NCI-H2196 (cell line): ENCODE data around the gene TNFRSF13B.
"Not testable (repeated sequence)": the region's sequence is repeated elsewhere in the genome, so short reads cannot be mapped to it uniquely, and the experiment has no call there.

Experiments
- DNase-seq: peaks from one replicate; lab custom pipeline; 2025; ENCODE audit not compliant: unreplicated experiment; lab: John Stamatoyannopoulos, UW

Gene TNFRSF13B

DNA sequence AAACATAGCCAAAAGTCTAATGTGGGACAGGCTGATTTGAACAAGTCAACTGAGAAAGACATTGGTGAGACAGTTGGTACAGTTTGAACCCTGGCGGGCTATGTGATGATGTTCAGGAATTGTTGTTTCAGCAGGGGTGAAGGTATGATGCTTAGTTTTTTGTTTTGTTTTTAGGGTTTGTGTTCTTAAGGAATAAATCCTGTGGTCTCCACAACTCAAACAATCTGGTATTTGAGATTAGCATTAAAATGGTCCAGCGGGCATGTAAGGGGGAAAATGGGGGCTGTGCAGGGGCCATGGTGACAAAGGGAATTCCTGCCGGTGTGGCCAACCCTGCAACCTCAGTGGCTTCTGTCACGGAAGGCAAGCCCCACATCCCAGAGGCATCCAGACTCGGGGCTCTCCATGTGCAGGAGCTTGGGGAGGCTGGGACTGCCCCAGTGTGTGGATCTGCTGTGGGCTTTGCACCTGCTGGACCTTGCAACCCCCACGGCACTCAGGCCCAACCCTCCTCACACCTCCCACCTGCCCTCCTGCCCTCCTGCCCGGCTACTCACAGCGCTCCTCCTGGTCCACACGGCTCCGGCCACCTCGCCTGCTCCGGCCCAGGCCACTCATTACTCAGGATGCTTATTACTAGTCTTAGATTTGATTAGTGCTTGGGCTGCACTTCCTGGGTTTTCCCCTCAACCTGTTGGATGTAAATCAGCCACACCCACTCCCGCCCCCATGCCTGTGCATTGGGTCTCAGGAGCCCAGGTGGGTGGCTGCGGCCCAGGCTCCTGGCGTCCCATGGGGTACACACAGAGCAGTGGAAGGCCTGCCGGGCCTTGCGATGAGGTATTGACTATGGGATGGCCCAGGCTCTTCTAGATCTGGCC is at the start of gene TNFRSF13B:
TSS of gene TNFRSF13B (minus strand) at position 661 of the 881 bp plus-strand sequence. CDS start at position 618, 43 bp downstream.
- no peak for DNase-seq

DNA sequence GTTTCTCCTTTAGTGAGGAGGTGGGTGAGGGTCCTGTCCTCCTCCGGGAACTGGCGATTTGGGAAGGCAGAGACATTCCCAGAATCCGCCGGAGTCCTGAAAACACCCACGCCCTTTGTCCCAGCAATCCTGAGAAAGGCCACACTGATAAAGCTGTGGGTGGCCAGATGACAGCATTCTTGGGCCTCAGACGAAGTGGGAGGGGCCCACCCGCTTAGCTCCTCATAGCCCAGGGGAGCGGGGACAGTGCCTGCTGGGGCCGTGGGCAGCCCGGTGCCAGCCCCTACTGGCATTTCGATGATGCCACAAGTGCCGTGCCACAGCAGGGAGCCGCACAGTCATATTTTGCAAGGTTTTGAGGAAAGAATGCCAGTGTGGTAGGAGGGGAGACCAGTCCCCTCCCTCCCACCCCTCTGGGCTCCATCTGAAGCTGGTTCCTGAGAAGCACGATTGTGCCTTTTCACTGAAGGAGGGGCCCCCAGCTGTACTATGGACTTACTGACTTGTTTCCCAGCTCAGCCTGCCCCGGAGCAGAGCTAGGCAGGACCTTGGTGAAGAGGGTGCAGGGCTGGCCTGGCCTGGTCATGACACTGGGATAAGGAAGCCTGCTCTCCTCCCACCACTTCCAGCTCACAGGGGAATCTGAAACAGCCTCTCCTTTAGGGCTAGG is 49.4 kb upstream of the TNFRSF13B start:
- DNase-seq: no peak

DNA sequence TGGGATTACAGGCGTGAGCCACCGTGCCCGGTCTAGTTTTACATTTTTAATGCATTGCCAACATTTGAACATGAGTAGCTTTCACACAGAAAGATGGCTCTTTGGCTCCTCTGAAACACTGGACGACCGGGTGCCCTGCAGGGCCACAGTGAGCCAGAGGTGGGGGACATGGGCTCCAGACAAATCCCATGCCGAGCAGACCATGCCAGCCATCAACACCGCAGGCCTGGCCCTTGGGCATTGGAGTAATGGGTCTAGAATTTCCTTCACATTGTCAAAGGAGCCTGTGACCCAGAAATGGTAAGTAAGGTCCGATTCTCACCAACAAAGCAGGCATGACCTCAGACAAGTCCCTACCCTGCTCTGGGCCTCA is 48.9 kb upstream of the TNFRSF13B start:
- DNase-seq: no peak

DNA sequence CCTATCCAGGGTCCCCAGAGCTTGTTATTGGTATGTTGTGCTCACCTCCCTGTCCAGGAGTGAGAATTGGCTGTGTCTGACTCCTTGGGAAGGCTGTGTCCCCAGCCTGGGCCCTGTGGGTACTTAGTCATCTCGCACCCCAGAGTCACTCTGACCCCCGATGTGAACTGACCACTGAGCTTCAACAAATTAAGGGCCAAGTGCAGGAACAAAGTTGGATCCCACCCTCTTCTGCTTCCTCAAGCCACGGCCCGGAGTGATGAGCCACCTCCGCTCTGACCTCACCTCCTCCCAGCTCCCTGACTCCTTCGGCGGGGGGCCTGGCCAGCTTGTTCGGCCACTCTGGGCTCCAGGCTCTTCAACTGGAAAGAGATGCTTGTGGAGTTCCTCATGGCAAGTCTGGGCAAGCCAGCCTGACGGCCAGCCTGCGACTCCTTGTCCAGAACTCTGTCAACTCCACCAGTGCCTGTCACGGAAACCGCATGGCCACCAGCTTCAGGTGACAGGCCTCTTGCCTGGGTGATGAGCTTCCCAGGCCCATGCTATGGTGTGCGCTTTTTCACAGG is 48.1 kb upstream of the TNFRSF13B start:
- DNase-seq: no peak

DNA sequence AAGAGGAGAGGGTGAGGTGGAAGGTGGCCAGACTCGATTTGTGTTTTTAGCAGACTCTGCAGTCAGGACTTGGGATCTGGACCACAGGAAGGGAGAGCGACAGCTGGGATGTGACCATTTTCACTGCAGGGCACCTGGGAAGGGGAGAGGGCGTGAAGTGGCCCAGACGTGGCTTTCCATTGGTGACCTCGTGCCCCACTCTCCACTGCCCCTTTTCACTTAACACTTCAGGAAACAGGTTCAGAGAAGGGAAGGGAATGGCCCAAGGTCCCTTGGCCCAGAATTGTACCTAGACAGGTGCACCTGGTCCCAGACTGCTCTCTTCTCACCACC is 47.5 kb upstream of the TNFRSF13B start:
- no peak for DNase-seq

DNA sequence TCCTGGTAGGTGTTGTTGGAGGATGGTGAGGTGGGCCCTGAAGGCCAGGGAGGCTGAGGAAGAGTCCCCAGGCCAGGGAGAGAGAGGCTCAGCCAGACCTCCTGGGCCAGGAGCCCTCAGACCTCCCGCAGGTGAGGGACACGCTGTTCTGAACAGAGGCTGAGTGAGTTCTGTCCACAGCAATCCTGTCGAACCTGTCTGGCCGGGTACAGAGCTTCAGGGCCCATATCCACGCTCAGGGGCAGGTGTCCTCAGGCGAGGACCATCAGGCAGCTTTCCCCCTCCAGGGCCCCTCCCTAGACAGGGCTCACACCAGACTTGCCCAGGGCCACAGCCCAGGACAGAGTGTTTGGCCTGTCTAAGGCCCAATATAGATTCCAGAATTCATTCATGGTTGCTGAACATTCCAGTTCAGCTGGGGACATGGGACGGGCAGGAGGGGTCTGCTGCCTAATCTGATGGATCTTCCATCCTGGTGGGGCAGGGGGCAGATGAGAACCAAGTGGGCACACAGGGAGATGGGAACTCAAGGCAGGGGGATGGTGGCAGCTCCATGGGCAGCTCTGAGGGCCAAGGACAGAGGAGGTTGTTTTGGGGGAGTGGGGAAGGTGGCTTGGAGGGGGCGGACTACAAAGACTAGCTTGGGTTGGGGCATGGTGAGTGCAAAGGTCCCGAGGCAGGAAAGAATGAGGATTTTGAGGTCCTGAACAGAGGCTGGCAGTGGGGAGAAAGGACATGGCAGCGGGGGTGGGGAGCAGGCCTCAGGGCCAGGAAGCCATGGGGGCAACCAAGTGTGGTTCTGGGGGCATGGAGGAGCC is 46.9 kb upstream of the TNFRSF13B start:
- DNase-seq: no peak

DNA sequence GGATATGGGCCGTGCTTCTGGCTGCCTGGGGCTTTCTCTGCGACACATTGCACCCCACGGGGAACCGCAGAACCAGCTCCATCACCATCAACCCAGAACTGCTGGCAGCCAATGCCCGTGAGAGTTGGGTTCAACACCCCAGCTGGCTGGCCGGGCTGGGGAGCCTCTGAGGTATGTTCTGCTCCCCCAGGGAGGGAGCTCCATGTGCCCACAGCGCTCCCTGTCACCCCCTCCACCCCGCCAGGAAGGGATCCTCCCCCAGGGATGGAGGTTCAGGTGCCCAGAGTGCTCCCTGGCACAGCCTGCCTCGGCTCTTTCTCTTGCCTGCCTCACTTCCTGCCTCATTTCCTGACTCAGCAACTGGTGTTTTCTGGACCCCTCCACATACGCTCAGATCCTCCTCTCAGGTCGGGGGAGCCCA is 46.1 kb upstream of the TNFRSF13B start:
- no peak for DNase-seq

DNA sequence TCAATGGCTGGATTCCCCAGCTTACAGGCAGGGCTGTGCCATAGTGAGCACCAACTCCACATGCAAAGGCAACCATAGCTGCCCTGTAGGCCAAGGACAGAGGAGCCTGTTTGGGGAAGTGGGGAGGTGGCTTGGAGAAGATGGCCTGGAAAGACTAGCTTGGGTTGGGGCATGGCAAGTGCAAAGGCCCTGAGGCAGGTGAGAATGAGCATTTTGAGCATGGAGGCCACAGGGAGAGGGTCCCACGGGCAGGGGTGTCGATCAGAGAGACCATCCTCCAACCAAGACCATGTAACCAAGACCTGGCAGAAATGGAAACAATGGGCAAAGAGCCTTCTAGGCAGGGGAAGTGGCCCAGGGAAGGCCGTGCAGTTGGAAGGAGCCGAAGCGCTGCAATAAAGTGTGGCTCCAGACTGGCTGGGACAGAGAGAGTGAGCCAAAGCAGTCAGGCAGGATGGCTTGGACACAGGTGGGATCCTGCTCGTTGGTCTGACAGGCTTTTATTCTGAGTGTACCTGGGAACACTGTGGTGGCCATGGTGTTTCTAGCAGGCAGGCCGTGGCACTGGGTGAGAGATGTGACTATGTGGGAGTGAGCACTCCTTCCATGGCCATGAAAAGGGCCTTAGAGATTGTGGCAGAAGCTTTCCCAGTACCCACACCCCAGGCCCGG is 45.6 kb upstream of the TNFRSF13B start:
- DNase-seq: no peak

DNA sequence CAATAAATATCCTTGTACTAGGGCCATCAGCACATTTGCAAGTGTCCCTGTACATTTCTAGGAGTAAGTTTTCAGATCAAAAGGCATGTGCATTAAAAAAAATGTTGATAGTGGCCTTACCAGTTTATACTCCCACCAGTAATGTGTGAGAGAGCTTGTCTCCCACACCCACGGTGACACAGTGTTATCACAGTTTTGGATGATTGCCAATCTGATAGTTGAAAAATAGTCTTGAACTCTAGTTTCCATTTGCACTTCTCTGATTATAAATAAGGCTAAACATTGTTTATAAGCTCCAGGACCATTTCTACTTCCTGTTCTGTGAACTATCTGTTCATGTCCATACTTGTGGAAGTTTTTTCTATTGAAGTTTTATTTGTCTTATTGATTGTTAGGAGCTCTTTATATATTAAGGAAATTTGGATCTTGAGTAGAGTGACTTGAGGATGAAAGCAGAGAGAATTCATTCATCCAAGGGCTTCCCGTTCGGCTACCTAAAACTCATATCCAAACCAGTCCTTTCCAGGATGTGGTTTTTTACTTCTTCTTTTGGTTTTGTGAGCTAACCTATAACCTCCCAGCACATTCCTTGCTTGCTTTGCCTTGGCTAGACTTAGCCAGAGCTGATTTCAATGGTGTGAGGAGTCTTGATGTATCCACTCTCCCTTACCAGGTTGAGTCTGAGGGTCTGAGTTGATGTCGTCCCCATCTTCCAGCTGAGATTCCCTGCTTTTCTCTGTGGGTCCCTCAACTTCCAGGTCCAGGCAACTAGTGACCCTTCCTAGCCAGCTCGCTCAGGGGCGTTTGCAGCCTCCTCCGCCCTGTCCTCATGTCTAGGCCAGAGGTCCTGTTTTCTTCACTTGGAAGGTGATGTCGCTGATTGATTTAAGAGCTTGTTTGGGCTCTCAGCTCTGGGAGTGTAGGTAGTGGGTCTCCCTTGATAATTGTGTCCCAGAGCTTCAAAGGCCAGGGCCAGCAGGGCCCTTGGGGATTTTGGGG is 44.6 kb upstream of the TNFRSF13B start:
- DNase-seq: not testable (repeated sequence)

DNA sequence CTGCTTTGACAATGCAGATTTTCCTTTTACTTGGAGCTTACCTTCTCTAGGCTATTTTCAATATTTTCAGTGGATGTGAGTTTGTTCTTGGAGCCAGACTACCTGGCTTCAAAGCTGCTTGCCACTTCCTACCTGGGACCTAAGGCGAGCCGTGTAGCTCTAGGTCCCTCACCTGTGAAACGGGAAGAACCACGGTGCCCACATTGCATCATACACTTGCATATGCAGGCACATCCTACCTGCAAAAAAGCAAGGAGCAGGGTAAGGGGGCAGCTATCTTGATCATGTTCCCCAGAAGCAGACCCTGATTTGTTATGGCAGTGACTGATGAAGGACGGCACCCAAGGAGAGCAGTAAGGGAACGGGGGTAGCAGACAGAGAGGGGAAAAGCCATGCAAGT is 43.3 kb upstream of the TNFRSF13B start:
- DNase-seq: no peak

DNA sequence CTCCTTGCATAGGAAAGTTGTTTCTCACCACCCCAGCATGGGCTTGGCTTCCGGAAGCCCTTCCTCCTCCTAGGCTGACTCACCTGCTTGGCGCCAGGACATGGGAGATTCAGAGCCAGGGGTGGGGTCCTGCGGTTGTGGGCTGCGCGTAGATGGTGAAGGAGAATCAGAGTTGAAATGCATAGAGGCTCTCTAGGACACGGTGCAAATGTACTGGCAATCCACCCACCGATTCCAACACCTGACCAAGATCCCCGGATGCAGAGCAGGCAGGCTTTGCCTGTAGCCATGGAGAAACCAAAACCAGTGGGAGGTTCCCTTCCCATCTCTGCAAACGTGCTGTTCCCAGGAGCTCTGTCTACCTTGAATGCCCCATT is 42.8 kb upstream of the TNFRSF13B start:
- DNase-seq: not testable (repeated sequence)

DNA sequence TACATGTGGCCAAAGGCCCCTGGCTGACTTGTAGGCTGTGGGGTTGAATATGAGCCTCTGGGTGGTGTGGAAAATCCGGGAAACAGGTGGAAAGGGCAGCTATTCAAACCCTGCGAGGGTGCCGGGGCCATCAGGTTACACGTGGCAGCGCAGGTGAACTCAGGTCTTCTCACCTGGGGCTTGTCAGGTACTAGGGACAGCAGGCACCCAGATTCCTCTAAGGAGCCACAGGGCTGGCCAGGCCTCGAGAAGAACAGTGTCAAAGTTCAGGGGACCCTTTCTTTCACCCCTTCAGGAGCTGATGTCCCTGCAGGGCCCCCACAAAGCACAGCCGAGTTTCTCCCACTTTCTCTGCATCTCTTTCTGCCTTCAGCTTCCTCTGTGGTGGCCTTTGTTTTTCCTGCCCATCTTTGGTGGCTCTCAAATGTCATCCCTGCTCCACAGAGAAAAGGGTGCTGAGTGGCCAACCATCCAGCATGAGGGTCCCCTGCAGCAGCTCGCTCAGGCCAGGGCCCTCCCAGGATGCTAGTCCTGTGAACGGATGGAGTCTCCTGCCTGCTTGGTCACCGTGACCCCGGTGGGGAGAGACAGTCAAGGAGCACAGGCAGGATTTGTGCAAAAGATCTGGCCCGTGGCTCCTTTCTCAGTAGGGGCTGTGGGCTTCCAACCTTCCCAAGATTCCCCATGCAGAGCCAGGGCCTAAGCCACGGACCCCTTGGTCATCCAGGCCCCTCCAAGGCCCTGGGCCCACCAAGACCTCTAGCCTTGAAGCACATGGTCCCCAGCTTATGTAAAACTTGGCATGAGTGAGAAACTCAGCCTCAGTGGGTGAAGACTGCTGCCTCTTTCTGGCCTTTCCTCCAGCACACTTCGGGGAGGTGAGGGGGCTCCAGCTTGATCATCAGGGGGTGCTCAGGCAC is 42.2 kb upstream of the TNFRSF13B start:
- not testable (repeated sequence) for DNase-seq

DNA sequence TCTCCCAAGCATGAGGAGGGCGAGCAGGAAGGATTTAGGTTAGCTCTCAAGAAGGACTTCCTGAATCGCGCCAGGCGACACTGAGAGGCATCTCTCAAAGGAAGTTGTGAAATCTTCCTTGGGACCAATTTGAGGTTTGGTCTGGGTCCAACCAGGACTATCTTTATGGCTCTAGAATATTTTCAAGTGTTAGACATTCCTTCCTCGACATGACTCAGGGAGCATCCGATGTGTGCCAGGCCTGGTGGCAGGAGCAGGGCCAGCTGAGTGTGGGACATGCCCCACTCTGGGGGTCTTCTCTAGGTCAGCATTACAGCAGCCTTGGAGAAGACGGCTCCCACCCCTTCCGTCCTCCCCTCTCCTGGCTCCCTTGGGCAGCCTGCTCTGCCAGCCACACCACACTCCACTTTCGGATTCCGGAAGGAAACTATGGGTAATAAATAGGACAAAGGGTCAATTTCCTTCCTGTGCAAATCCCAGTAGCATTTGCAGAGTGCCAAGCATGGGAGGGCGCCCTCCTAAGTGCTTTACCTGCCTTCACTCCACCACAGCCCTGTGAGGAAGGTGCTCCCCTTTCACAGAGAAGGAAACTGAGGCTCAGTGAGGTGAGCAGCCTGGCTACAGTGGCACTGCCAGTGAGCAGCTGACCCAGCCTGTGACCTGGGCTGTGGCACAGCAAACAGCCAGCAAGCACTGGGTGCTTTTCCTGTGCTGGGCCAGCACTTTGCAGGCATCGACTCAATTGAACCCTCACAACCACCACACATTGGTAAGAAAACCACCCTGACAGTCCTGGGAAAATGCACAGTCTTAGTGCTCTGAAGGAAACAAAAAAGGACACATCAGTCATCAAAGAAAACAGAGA is 39.4 kb upstream of the TNFRSF13B start:
- DNase-seq: not testable (repeated sequence)

DNA sequence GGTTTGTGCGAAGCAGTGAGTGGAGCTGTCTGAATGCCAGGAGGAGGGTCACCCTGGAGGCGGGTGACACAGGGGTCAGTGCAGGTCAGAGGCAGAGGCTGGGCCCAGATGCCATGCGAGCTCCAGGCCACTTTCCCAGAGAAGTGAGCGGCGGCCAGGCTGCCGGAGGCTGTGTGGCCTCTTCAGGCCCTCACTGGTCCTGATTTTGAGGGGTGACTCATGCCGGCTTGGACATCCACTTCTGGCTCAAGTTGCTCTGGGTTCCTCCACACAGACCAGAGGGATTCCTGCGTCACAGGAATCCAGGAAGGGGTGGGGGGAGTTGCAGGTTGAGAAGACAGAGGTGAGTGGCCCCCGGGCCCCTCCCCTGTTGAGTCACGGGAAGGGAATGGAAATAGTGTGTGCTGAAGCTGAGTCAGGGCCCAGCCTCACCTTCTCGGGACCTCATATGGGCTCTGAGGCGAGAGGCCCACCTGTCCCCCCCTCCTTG is 38.7 kb upstream of the TNFRSF13B start:
- not testable (repeated sequence) for DNase-seq

DNA sequence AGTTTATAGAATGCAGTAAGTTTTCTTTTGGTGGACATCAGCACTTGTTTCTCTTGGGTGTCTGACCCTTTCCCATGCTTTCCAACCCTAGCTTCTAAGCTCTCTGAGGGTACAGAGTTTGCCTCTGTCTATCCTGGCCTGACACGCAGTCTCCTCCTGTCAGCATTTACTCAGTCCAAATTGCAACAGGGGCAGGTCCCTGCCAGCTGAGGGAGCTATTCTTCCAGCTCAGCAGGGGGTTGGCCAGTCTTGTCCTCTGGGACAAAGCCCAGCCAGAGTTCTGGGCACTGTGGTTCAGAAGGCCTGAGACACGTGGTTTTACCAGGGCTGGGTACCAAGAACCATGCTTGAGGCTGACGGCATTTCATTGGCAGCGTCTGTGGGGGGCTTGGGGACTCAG is 38.1 kb upstream of the TNFRSF13B start:
- not testable (repeated sequence) for DNase-seq

DNA sequence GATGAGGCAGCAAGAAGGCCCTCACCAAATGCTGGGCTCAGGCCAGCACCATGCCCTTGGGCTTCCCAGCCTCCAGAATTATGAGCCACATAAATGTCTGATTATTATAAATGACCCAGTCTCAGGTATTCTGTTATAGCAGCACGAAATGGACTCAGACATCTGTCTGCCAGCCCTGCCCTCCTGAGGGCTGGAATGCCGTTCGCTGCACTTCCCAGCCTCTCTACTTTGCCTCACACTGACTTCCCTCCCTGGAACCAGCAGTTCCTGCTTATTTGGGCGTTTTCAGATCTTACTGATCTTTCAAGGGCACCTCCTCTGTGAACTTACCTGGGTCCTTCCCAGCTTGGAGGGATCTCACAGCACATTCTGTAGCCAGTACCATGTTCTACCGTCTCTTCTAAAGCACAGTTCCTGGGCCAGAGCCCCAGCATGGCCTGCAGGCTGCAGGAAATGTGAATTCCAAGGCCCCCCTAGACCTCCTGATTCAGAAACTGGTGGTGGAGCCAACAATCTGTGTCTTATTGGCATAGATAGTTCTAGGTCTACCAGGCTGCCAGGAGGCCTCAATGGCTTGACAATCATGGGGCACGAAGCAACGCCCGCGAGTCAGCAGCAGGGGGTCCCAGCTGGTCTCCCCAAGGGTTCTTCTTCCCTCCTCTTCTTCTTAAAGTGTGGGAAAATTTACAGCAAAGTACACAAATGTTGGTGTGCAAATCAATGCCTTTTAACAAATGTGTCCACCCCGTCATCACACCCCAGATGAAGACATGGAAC is 36.9 kb upstream of the TNFRSF13B start:
- DNase-seq: not testable (repeated sequence)

DNA sequence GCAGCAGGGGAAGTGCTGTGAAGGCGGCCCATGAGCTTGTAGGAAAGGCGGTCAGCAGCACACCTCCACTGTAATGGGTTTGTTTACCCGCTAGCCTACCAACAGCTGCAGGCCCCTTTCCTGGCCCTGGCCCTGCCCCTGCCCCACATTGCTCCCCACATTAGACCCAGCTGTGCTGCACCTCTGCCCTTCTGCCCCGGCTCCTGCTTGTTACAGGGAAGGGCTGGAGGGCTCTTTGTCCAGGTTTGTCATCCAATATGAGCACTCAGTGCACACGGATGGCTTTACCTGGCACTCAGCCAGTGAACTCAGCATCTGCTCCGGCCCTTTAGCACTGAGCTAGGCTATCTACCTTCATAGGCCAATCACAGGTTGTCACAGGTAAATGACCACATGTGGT is 36.0 kb upstream of the TNFRSF13B start:
- not testable (repeated sequence) for DNase-seq
